KMS-11 (cell line): ENCODE measurements around the gene WNT3.
"Not testable (repeated sequence)": the region's sequence is repeated elsewhere in the genome, so short reads cannot be mapped to it uniquely, and the experiment has no call there.

Experiments used
- H2AFZ ChIP-seq: fragments of 200-600 bp; sonication (generic); 2 replicates; pipeline ENCODE4 v1.6.1; 2016; ENCODE audit warnings: antibody characterized with exemption, mixed run types, low read depth
- H3K27ac ChIP-seq: fragments of 200-600 bp; sonication (generic); 2 replicates; pipeline ENCODE4 v1.6.1; 2016; ENCODE audit warnings: mild to moderate bottlenecking, mixed run types
- H3K27me3 ChIP-seq: fragments of 200-600 bp; sonication (generic); 2 replicates; pipeline ENCODE4 v1.6.1; 2017; ENCODE audit warnings: mild to moderate bottlenecking, low read depth, mixed run types, moderate library complexity; ENCODE audit not compliant: insufficient read depth
- H3K36me3 ChIP-seq: fragments of 200-600 bp; sonication (generic); 2 replicates; pipeline ENCODE4 v1.6.1; 2017; ENCODE audit warnings: mild to moderate bottlenecking, mixed run types; ENCODE audit not compliant: insufficient read depth
- H3K4me1 ChIP-seq: fragments of 200-600 bp; sonication (generic); 2 replicates; pipeline ENCODE4 v1.6.1; 2016; ENCODE audit warnings: mild to moderate bottlenecking, low read depth, mixed run types; ENCODE audit not compliant: poor library complexity, severe bottlenecking
- H3K4me2 ChIP-seq: fragments of 200-600 bp; sonication (generic); 2 replicates; pipeline ENCODE4 v1.7.0; 2016; ENCODE audit warnings: mild to moderate bottlenecking, mixed run types
- H3K4me3 ChIP-seq: fragments of 200-600 bp; sonication (generic); IDR thresholded peaks from 2 replicates; pipeline ENCODE4 v1.6.1; 2017; ENCODE audit warnings: low read depth, low read length, mixed read lengths; ENCODE audit not compliant: insufficient read depth
- H3K79me2 ChIP-seq: fragments of 200-600 bp; sonication (generic); 2 replicates; pipeline ENCODE4 v1.6.1; 2016; ENCODE audit warnings: low read depth, mixed run types; ENCODE audit not compliant: insufficient read depth
- H3K9ac ChIP-seq: fragments of 200-600 bp; sonication (generic); 2 replicates; pipeline ENCODE4 v1.6.1; 2016; ENCODE audit warnings: mild to moderate bottlenecking, mixed run types
- H4K20me1 ChIP-seq: fragments of 200-600 bp; sonication (generic); 2 replicates; pipeline ENCODE4 v1.6.1; 2016; ENCODE audit warnings: mild to moderate bottlenecking, mixed run types; ENCODE audit not compliant: insufficient read depth
- CTCF ChIP-seq: fragments of 200-600 bp; sonication (generic); conservative IDR thresholded peaks from 2 replicates; pipeline ENCODE4 v1.6.1; 2017; ENCODE audit warnings: low read depth, mild to moderate bottlenecking, antibody characterized with exemption, low read length, moderate library complexity, mixed read lengths

Gene WNT3

GRCh38 chr17:46841561-46842379, 23.3 kb upstream of the WNT3 start:
- H3K9ac ChIP-seq: no peak overlapping the region
- H3K4me2 ChIP-seq: no peak overlapping the region
- H3K27me3 ChIP-seq: no peaks in the 10 kb centered on the region
- H3K4me3 ChIP-seq: no peak overlapping the region
- H3K36me3 ChIP-seq: no peaks in the 10 kb centered on the region
- H3K4me1 ChIP-seq: no peaks in the 10 kb centered on the region
- no peak overlapping the region for H3K27ac ChIP-seq
- H3K79me2 ChIP-seq: no peaks in the 10 kb centered on the region
- no peaks in the 10 kb centered on the region for H4K20me1 ChIP-seq
- no peak overlapping the region for H2AFZ ChIP-seq
- TF ChIP-seq CTCF: no peak

GRCh38 chr17:46840596-46840995, 22.1 kb upstream of the WNT3 start:
- H3K4me3 ChIP-seq, H3K36me3 ChIP-seq, H3K27ac ChIP-seq, H2AFZ ChIP-seq, H4K20me1 ChIP-seq, H3K4me2 ChIP-seq, H3K4me1 ChIP-seq, H3K9ac ChIP-seq, H3K79me2 ChIP-seq, H3K27me3 ChIP-seq: not testable (repeated sequence)

- no peak for TF ChIP-seq CTCF
- no peak overlapping the region for H2AFZ ChIP-seq
Measured at GRCh38 chr17:46839211-46839610, 20.7 kb upstream of the WNT3 start.

GRCh38 chr17:46837521-46837920, 19.0 kb upstream of the WNT3 start:
- Histone ChIP-seq H4K20me1 (no peaks in the 10 kb centered on the region), H3K79me2 (no peaks in the 10 kb centered on the region), H3K4me2 (no peak overlapping the region), H3K4me3 (no peak overlapping the region), H3K9ac (no peak overlapping the region), H3K27me3 (no peaks in the 10 kb centered on the region), H3K36me3 (no peaks in the 10 kb centered on the region), H3K27ac (no peak overlapping the region), H3K4me1 (no peaks in the 10 kb centered on the region), H2AFZ (no peak overlapping the region)
- no peak for TF ChIP-seq CTCF

More at GRCh38 chr17:46839211-46839610, 20.7 kb upstream of the WNT3 start:
- no peak overlapping the region for H3K4me2 ChIP-seq
- no peaks in the 10 kb centered on the region for H3K79me2 ChIP-seq
- no peak overlapping the region for H3K4me3 ChIP-seq
- H3K36me3 ChIP-seq: no peaks in the 10 kb centered on the region
- H4K20me1 ChIP-seq: no peaks in the 10 kb centered on the region
- no peak overlapping the region for H3K9ac ChIP-seq
- no peaks in the 10 kb centered on the region for H3K4me1 ChIP-seq
- H3K27ac ChIP-seq: no peak overlapping the region
- H3K27me3 ChIP-seq: no peaks in the 10 kb centered on the region

- H4K20me1 ChIP-seq: no peaks in the 10 kb centered on the region
- no peak overlapping the region for H3K27ac ChIP-seq
- H2AFZ ChIP-seq: 0 out of 2 replicates have a peak overlapping the region, but pooled peaks have one; percentile 0
- H3K4me3 ChIP-seq: no peak overlapping the region
- H3K9ac ChIP-seq: no peak overlapping the region
- H3K36me3 ChIP-seq: no peaks in the 10 kb centered on the region
- H3K79me2 ChIP-seq: no peaks in the 10 kb centered on the region
- H3K4me2 ChIP-seq: no peak overlapping the region
- H3K27me3 ChIP-seq: no peaks in the 10 kb centered on the region
- H3K4me1 ChIP-seq: no peaks in the 10 kb centered on the region
- TF ChIP-seq CTCF: no peak
Measured at GRCh38 chr17:46836500-46836899, 18.0 kb upstream of the WNT3 start.
